IPS-18a (cell line): ENCODE results near the gene OR2F1.
"Not testable (repeated sequence)": the region's sequence is repeated elsewhere in the genome, so short reads cannot be mapped to it uniquely, and the experiment has no call there.

ENCODE experiments used
- H3K27ac ChIP-seq: one replicate; pipeline ENCODE4 v1.5.1; 2013; ENCODE audit warnings: low read length
- H3K27me3 ChIP-seq: one replicate; pipeline ENCODE4 v1.6.1; 2013; ENCODE audit warnings: mild to moderate bottlenecking, low read length; ENCODE audit not compliant: control insufficient read depth, insufficient read depth
- H3K36me3 ChIP-seq: one replicate; pipeline ENCODE4 v1.6.1; 2013; ENCODE audit warnings: low read depth, low read length; ENCODE audit not compliant: control insufficient read depth
- H3K4me1 ChIP-seq: one replicate; pipeline ENCODE4 v1.6.1; 2013; ENCODE audit warnings: low read depth, low read length; ENCODE audit not compliant: control insufficient read depth
- H3K4me3 ChIP-seq: one replicate; pipeline ENCODE4 v1.5.1; 2013; ENCODE audit warnings: low read length
- H3K9ac ChIP-seq: one replicate; pipeline ENCODE4 v1.6.1; 2013; ENCODE audit warnings: mild to moderate bottlenecking, low read length, moderate library complexity
- H3K9me3 ChIP-seq: one replicate; pipeline ENCODE4 v1.6.1; 2013; ENCODE audit warnings: low read depth, low read length; ENCODE audit not compliant: control insufficient read depth

Gene OR2F1

GRCh38 chr7:143987513-143987912, 32.9 kb downstream of the OR2F1 start:
- no peaks in the 10 kb centered on the region for H3K27me3 ChIP-seq
- H3K9ac ChIP-seq = no peak overlapping the region
- H3K27ac ChIP-seq = no peak overlapping the region
- H3K4me1 ChIP-seq = no peaks in the 10 kb centered on the region
- no peaks in the 10 kb centered on the region for H3K36me3 ChIP-seq
- no peaks in the 10 kb centered on the region for H3K9me3 ChIP-seq
- no peak overlapping the region for H3K4me3 ChIP-seq

GRCh38 chr7:143988976-143989745, 34.5 kb downstream of the OR2F1 start:
- H3K4me1 ChIP-seq = no peaks in the 10 kb centered on the region

GRCh38 chr7:143992670-143993069, 38.0 kb downstream of the OR2F1 start:
- H3K27ac ChIP-seq = no peak overlapping the region
- no peaks in the 10 kb centered on the region for H3K4me1 ChIP-seq
- no peaks in the 10 kb centered on the region for H3K36me3 ChIP-seq
- H3K9ac ChIP-seq = no peak overlapping the region
- H3K27me3 ChIP-seq = no peaks in the 10 kb centered on the region
- H3K4me3 ChIP-seq = no peak overlapping the region
- H3K9me3 ChIP-seq = no peaks in the 10 kb centered on the region

More at GRCh38 chr7:143988976-143989745, 34.5 kb downstream of the OR2F1 start:
- Histone ChIP-seq H3K9me3 (no peaks in the 10 kb centered on the region), H3K27ac (no peak overlapping the region), H3K9ac (no peak overlapping the region), H3K27me3 (no peaks in the 10 kb centered on the region), H3K36me3 (no peaks in the 10 kb centered on the region), H3K4me3 (no peak overlapping the region)

- no peaks in the 10 kb centered on the region for H3K9me3 ChIP-seq
- H3K36me3 ChIP-seq = no peaks in the 10 kb centered on the region
- no peak overlapping the region for H3K4me3 ChIP-seq
- no peaks in the 10 kb centered on the region for H3K4me1 ChIP-seq
- H3K9ac ChIP-seq = no peak overlapping the region
- H3K27ac ChIP-seq = no peak overlapping the region
- no peaks in the 10 kb centered on the region for H3K27me3 ChIP-seq
Measured at GRCh38 chr7:143993924-143994323, 39.3 kb downstream of the OR2F1 start.

- H3K4me1 ChIP-seq = no peaks in the 10 kb centered on the region
- no peaks in the 10 kb centered on the region for H3K9me3 ChIP-seq
- H3K9ac ChIP-seq = no peak within 1 kb of the TSS
- H3K4me3 ChIP-seq = no peak within 1 kb of the TSS
- H3K27ac ChIP-seq = no peak within 1 kb of the TSS
- no peaks in the 10 kb centered on the region for H3K27me3 ChIP-seq
- no peaks in the 10 kb centered on the region for H3K36me3 ChIP-seq
Measured at GRCh38 chr7:144000020-144000419, 45.4 kb downstream of the OR2F1 start, which contains the start of gene OR6B1. OR6B1 (plus strand) TSS chr7:144000320; CDS start chr7:144003997, 3,677 bp downstream.

GRCh38 chr7:144001543-144001942, 46.9 kb downstream of the OR2F1 start:
- no peak overlapping the region for H3K4me3 ChIP-seq
- no peaks in the 10 kb centered on the region for H3K9me3 ChIP-seq
- no peaks in the 10 kb centered on the region for H3K36me3 ChIP-seq
- no peaks in the 10 kb centered on the region for H3K27me3 ChIP-seq
- no peak overlapping the region for H3K9ac ChIP-seq
- H3K4me1 ChIP-seq = no peaks in the 10 kb centered on the region
- no peak overlapping the region for H3K27ac ChIP-seq

- Histone ChIP-seq H3K4me1 (no peaks in the 10 kb centered on the region), H3K27ac (no peak overlapping the region), H3K9ac (no peak overlapping the region), H3K4me3 (no peak overlapping the region), H3K36me3 (no peaks in the 10 kb centered on the region), H3K9me3 (peaks cover 6% of the 10 kb centered on the region), H3K27me3 (no peaks in the 10 kb centered on the region)
Measured at GRCh38 chr7:144004703-144005102, 50.1 kb downstream of the OR2F1 start.

- no peak overlapping the region for H3K27ac ChIP-seq
- H3K9me3 ChIP-seq = peaks cover 10% of the 10 kb centered on the region
- no peaks in the 10 kb centered on the region for H3K4me1 ChIP-seq
- no peak overlapping the region for H3K9ac ChIP-seq
- no peaks in the 10 kb centered on the region for H3K27me3 ChIP-seq
- no peak overlapping the region for H3K4me3 ChIP-seq
- H3K36me3 ChIP-seq = no peaks in the 10 kb centered on the region
Measured at GRCh38 chr7:144006029-144006691, 51.5 kb downstream of the OR2F1 start.

GRCh38 chr7:144006692-144007042, 52.0 kb downstream of the OR2F1 start:
- H3K4me3 ChIP-seq = no peak overlapping the region
- H3K9ac ChIP-seq = no peak overlapping the region
- no peaks in the 10 kb centered on the region for H3K4me1 ChIP-seq
- H3K9me3 ChIP-seq = peaks cover 10% of the 10 kb centered on the region
- no peaks in the 10 kb centered on the region for H3K36me3 ChIP-seq
- no peaks in the 10 kb centered on the region for H3K27me3 ChIP-seq
- H3K27ac ChIP-seq = no peak overlapping the region

- H3K27ac ChIP-seq = no peak overlapping the region
- no peak overlapping the region for H3K4me3 ChIP-seq
- no peak overlapping the region for H3K9ac ChIP-seq
- peaks cover 10% of the 10 kb centered on the region for H3K9me3 ChIP-seq
- H3K36me3 ChIP-seq = no peaks in the 10 kb centered on the region
- H3K27me3 ChIP-seq = no peaks in the 10 kb centered on the region
- H3K4me1 ChIP-seq = no peaks in the 10 kb centered on the region
Measured at GRCh38 chr7:144009361-144009760, 54.7 kb downstream of the OR2F1 start.

GRCh38 chr7:144010061-144010460, 55.4 kb downstream of the OR2F1 start:
- H3K27ac ChIP-seq, H3K36me3 ChIP-seq, H3K4me3 ChIP-seq, H3K27me3 ChIP-seq, H3K9ac ChIP-seq, H3K4me1 ChIP-seq: not testable (repeated sequence)
- peaks cover 10% of the 10 kb centered on the region for H3K9me3 ChIP-seq

- H3K27ac ChIP-seq, H3K36me3 ChIP-seq, H3K4me3 ChIP-seq, H3K9ac ChIP-seq, H3K27me3 ChIP-seq, H3K4me1 ChIP-seq: not testable (repeated sequence)
- H3K9me3 ChIP-seq = peaks cover 10% of the 10 kb centered on the region
Measured at GRCh38 chr7:144010821-144011220, 56.2 kb downstream of the OR2F1 start.
